CD4-positive, alpha-beta T cell (primary cell): ENCODE results near the gene IL34. TPM values are rescaled to one million over a fixed set of nuclear protein-coding genes. Genes with fewer than 3 reads are reported as not detected.

ENCODE experiments used
- ATAC-seq: fragments of 200-7000 bp; cut with Tn5 transposase; one replicate; pipeline ENCODE4 v1.10.0; 2022; ENCODE audit warnings: mild to moderate bottlenecking; ENCODE audit not compliant: poor library complexity
- CTCF ChIA-PET: fragments of 350-600 bp; sonication (Branson Sonifier 250); formaldehyde crosslinking; loops from one replicate; lab custom pipeline; 2021; ENCODE audit warnings: antibody characterized with exemption, inconsistent platforms; lab: Charles Lee
- POLR2A ChIA-PET: fragments of 350-600 bp; sonication (Branson Sonifier 250); formaldehyde crosslinking; loops from one replicate; lab custom pipeline; 2021; ENCODE audit warnings: antibody characterized with exemption, inconsistent platforms; lab: Charles Lee
- DNase-seq, 14 experiments: peaks; one replicate each; pipeline ENCODE4 v3.0.0-alpha.2; 2013 to 2020; ENCODE audit warnings: mixed read lengths in 2 of 14
- H3K27ac ChIP-seq, 2 donors: one replicate each; pipeline versions ENCODE4 v1.5.1 to v1.7.0; 2013; ENCODE audit warnings: low read length in 2 of 2, low read depth in 1 of 2, mild to moderate bottlenecking in 1 of 2
- H3K27me3 ChIP-seq, 2 experiments: 1 replicate in 1 of 2; 2 replicates in 1 of 2; pipeline versions ENCODE4 v1.6.1 to v1.7.0; 2013; ENCODE audit warnings: low read length in 2 of 2, control low read depth in 1 of 2, mild to moderate bottlenecking in 1 of 2, moderate library complexity in 1 of 2; ENCODE audit not compliant: insufficient read depth in 2 of 2, control insufficient read depth in 1 of 2
- H3K36me3 ChIP-seq: one replicate; pipeline ENCODE4 v1.6.1; 2013; ENCODE audit warnings: low read length, control low read depth; ENCODE audit not compliant: insufficient read depth
- H3K4me1 ChIP-seq: one replicate; pipeline ENCODE4 v1.6.1; 2013; ENCODE audit warnings: low read length, control low read depth; ENCODE audit not compliant: insufficient read depth
- H3K4me3 ChIP-seq: one replicate; pipeline ENCODE4 v1.5.1; 2013; ENCODE audit warnings: mild to moderate bottlenecking, low read length, moderate library complexity
- H3K9me3 ChIP-seq, 2 experiments: 1 replicate in 1 of 2; 2 replicates in 1 of 2; pipeline versions ENCODE4 v1.6.1 to v1.7.0; 2013; ENCODE audit warnings: low read length in 2 of 2, mild to moderate bottlenecking in 2 of 2, control low read depth in 1 of 2, moderate library complexity in 1 of 2; ENCODE audit not compliant: control insufficient read depth in 1 of 2, insufficient read depth in 1 of 2
- H3K27ac Mint-ChIP-seq: one replicate; pipeline ENCODE4 v1.8.0; 2020; ENCODE audit warnings: mixed read lengths
- H3K27me3 Mint-ChIP-seq: one replicate; pipeline ENCODE4 v1.8.0; 2021; ENCODE audit warnings: mixed read lengths
- H3K36me3 Mint-ChIP-seq: one replicate; pipeline ENCODE4 v1.8.0; 2021; ENCODE audit warnings: low read depth, mixed read lengths
- H3K4me1 Mint-ChIP-seq: one replicate; pipeline ENCODE4 v1.8.0; 2021; ENCODE audit warnings: low read depth, mixed read lengths
- H3K4me3 Mint-ChIP-seq: one replicate; pipeline ENCODE4 v1.8.0; 2020; ENCODE audit warnings: mild to moderate bottlenecking, mixed read lengths
- H3K9me3 Mint-ChIP-seq: one replicate; pipeline ENCODE4 v1.8.0; 2020; ENCODE audit warnings: mixed read lengths
- CTCF ChIP-seq: fragments of 200-600 bp; IDR thresholded peaks from one replicate; pipeline ENCODE4 v1.8.0; 2022; ENCODE audit warnings: antibody characterized with exemption, mild to moderate bottlenecking
- intact Hi-C, 2 experiments: fragments of 100-400 bp; cut with DNase I in 1 of 2; cut with micrococcal nuclease in 1 of 2; formaldehyde crosslinking; loops; one replicate each; pipeline versions ENCODE4 v1.15.1 to v1.9.0; 2023 to 2025; cut with DNase I, micrococcal nuclease
- total RNA-seq, 174 experiments: library from RNA in 2 of 174; stranded (reverse) in 2 of 174; gene quantifications; one replicate each; pipeline ENCODE4 v1.2.3 and lab custom pipeline; 2021 to 2026

Gene IL34
- total RNA-seq, 2 experiments from 2014 or later, result 0.84 to 0.88 TPM

DNA sequence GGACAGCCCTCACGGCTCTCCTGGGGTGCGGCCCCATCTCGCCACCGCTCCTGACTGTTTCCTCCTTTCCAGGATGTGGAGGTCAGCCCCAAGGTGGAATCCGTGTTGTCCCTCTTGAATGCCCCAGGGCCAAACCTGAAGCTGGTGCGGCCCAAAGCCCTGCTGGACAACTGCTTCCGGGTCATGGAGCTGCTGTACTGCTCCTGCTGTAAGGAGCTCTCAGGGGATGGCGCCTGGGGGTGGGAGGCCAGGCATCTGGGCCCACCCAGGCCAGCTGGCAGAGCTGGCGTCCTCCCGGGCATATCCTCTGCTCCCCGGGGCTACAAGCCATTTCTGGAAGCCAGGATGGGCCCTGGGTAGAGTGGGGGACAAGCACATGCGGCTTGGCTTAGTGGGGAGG is 13.2 kb downstream of the IL34 start:
- no peaks in the 10 kb centered on the region for H3K27me3 ChIP-seq
- Mint-ChIP-seq H3K4me3 (no peak overlapping the region), H3K27ac (no peak overlapping the region), H3K27me3 (no peaks in the 10 kb centered on the region), H3K36me3 (no peaks in the 10 kb centered on the region), H3K4me1 (no peaks in the 10 kb centered on the region), H3K9me3 (no peaks in the 10 kb centered on the region)
- CTCF ChIA-PET, result no interaction called here
- intact Hi-C loops, result loop anchor here (10.0 kb wide), 2 partner anchors 495 to 1265 kb away; no protein-coding TSS in a partner anchor
- H3K4me3 ChIP-seq, result no peak overlapping the region
- TF ChIP-seq CTCF, result no peak
- ATAC-seq, result no peak
- no peaks in the 10 kb centered on the region for H3K4me1 ChIP-seq
- H3K9me3 ChIP-seq, result no peaks in the 10 kb centered on the region
- DNase-seq, result no peak
- no peak overlapping the region for H3K27ac ChIP-seq
- no peaks in the 10 kb centered on the region for H3K36me3 ChIP-seq
- POLR2A ChIA-PET, result no interaction called here

- Mint-ChIP-seq H3K9me3 (no peaks in the 10 kb centered on the region), H3K27ac (no peak overlapping the region), H3K4me3 (no peak overlapping the region), H3K36me3 (no peaks in the 10 kb centered on the region), H3K27me3 (no peaks in the 10 kb centered on the region), H3K4me1 (no peaks in the 10 kb centered on the region)
- H3K36me3 ChIP-seq, result no peaks in the 10 kb centered on the region
- H3K27me3 ChIP-seq, result no peaks in the 10 kb centered on the region
- H3K27ac ChIP-seq, result no peak overlapping the region
- TF ChIP-seq CTCF, result no peak
- H3K9me3 ChIP-seq, result no peaks in the 10 kb centered on the region
- DNase-seq, result no peak
- no peak overlapping the region for H3K4me3 ChIP-seq
- ChIA-PET CTCF (no interaction called here), POLR2A (no interaction called here)
- intact Hi-C loops, result loop anchor here (10.0 kb wide), 2 partner anchors 495 to 1265 kb away; no protein-coding TSS in a partner anchor
- ATAC-seq, result no peak
- H3K4me1 ChIP-seq, result no peaks in the 10 kb centered on the region
Measured at GRCh38 chr16:70659953-70660671, 13.8 kb downstream of the IL34 start.

DNA sequence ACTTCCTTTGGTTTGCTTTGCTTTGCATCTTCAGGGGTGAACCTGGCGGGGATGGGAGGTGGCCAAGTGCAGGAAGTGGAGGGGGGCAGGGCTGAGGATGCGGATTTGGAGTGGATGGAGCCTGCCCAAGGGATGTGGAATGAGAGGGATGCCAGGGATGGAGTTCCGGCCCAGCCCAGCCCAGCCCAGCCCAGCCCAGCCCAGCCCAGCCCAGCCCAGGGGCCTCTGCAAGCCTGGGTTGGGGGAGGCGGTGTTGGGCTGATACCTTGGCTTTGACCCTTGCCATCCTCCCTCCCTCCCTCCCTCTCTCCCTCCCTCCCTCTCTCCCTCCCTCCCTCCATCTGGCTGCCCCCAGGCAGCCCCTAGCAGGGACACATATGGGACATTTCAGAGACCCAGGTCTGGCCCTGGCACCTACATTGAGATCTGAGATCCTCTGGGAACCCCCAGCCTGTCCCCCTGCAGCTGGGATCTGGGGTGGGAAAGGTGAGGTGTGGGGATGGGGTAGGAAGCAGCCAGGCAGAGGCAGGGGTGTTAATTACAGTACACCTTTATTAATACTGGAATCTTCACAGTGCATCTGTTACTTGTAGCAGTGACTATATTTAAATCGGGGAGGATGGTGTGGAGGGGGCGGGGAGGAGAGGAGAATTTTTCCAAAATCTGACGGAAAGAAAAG is 14.5 kb downstream of the IL34 start:
- Mint-ChIP-seq H3K36me3 (no peaks in the 10 kb centered on the region), H3K9me3 (no peaks in the 10 kb centered on the region), H3K27me3 (no peaks in the 10 kb centered on the region), H3K4me3 (no peak overlapping the region), H3K4me1 (no peaks in the 10 kb centered on the region), H3K27ac (no peak overlapping the region)
- ChIA-PET POLR2A (no interaction called here), CTCF (no interaction called here)
- no peak for TF ChIP-seq CTCF
- no peaks in the 10 kb centered on the region for H3K36me3 ChIP-seq
- no peak for ATAC-seq
- H3K4me1 ChIP-seq, result no peaks in the 10 kb centered on the region
- intact Hi-C loops, result no loop called here
- DNase-seq, result no peak
- H3K27ac ChIP-seq, result no peak overlapping the region
- H3K4me3 ChIP-seq, result no peak overlapping the region
- no peaks in the 10 kb centered on the region for H3K27me3 ChIP-seq
- H3K9me3 ChIP-seq, result no peaks in the 10 kb centered on the region
